HG02759 (cell line): ENCODE data around the gene LIPC.

Experiments
- ATAC-seq: cut with Tn5 transposase; IDR thresholded peaks from one replicate; pipeline ENCODE4 v1.9.1; 2021; ENCODE audit warnings: mild to moderate bottlenecking, moderate library complexity; ENCODE audit not compliant: unreplicated experiment

The LIPC gene

DNA sequence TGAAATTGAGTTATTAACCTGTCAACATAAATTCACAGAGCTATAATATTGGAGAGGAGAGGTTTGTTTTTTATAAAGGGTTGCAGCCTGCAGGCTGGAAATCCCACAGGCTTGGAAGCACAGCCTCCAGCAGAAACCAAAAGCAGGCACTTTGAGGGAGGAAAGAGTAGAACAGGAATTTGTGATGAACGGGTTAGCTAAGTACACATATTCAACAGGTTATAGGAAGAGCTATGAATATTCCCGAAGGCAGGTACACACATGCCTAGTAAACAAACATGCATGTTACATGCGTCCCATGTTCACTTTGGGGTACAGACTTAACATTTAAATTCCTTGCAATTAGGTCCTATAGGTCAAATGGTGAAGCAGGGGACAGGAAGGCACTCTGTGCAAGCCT lies 25.9 kb upstream of the LIPC start:
- no peak for ATAC-seq

DNA sequence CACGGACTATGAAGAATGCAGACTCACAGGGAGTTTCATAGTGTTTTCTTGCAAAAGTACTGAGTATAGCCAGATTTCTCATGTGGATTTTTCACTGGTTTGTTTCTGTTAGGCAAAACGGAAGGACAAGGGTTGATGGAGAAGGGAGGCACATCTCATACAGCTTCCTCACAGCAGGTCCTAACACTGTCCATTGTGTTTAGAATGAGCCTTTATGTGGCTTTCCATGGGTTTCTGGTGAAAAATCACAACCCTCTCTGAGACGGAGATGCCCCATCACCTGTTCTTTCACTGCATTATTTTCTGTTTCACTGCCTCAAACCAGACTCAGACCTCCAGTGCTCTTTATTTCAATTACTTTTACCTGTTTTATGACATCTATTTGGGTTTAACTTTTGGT lies 25.0 kb upstream of the LIPC start:
- ATAC-seq, result no peak

DNA sequence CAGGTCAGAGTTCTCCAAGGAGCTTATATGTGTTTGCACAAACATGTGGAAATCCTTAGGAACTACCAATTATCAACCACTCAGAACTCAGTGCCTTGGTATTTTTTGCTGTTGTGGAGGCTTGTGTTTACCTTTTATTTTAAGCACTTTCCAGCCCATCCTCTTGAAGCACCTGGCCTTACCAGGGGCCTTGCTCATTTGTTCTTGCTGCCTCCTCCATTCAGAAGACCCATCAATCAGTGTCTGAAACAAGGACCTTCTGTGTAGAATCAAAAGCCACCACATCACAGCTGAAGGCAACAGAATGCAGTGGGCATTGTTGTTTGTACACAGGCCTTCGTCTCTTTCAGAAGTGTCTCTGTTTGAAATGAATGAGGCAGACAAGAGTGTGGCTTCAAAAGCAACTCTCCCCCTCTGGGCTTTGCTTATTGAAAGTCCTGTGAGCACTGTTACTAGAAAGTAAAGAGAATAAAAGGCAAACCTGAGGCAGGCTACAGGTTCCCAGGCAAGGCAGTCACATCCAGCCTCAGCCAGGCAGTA lies 24.5 kb upstream of the LIPC start:
- no peak for ATAC-seq

DNA sequence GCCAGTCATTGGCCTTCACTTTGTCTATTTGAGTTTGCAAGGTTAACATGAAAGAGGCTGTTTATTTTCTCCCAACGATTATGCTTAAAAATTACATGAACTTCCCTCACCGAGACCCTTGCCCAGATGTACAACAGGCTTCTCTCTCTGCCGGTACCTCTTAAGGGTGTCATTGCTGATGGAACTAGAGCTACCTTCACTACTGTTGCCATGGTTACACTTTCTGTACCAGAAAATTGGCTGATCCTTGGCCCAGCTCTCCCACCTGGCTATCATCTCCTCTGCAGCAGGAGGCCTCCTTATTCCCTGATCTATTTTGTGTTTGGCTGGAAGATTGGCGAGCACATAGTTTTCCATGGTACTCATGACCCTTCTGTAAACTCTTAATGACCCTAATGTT lies 24.0 kb upstream of the LIPC start:
- ATAC-seq, result no peak

DNA sequence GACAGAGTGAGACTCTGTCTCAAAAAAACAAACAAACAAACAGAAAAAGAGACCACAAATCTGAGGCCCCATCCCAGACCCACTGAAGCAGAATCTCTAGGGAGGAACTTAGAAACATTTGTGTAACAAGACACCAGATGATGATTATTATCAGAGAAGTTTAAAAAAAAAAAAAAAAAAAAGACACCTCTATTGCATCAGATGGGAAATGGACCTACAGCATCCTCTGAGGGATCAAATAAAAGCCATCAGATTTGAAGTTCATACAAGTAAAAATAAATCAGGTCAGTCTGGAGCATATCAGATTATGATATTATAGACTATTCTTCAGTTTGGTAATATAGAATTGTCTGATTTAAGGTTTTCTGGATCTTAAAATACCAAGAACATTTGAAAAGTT lies 21.9 kb upstream of the LIPC start:
- no peak for ATAC-seq

DNA sequence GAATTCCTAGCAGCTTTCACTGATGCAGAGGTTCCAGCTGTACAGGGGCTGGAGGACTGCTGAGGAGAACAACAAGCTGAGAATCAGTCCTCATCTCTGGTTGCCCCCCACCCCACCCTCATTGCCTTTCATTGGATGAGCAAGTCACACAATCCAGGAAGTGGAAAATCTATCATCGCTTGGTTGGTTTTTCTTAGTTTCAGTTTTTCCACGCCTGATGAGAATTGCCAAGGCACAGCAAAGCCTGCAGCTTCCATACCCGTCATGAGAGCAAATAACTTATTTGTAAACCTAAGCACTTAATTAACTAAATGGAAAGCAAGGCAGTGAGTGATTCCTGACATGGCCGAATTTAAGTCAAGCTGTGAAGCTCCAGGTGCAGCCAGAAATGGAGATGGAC lies 21.4 kb upstream of the LIPC start:
- no peak for ATAC-seq

DNA sequence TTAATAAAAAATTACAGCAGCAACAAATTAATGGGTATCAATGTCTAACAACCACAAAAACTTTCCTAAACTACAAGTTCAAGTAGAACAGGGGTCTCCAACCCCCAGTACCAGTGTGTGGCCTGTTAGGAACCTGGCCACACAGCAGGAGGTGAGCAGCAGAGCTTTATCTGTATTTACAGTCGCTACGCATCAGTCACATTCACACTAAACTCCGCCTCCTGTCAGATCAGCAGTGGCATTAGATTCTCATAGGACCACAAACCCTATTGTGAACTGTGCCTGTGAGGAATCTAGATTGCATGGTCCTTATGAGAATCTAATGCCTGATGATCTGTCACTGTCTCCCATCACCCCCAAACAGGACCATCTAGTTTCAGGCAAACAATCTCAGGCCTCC lies 18.5 kb upstream of the LIPC start:
- no peak for ATAC-seq

DNA sequence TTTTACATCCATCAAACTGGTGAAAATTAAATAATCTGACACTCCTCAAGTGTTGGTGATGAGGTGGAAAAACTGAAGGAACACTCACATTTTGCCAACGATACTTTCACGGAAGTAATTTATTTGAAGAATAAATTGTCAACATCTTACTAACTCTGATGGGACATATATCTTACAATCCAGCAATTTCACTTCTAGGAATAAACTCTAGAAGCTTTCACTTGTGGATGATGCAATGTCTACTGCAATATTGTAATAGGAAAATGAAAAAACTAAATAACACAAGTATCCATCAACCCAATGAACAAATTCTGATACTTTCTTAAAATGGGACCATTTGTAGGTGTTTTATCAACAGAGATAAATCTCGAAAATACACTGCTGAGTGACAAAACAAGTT lies 16.2 kb upstream of the LIPC start:
- no peak for ATAC-seq

DNA sequence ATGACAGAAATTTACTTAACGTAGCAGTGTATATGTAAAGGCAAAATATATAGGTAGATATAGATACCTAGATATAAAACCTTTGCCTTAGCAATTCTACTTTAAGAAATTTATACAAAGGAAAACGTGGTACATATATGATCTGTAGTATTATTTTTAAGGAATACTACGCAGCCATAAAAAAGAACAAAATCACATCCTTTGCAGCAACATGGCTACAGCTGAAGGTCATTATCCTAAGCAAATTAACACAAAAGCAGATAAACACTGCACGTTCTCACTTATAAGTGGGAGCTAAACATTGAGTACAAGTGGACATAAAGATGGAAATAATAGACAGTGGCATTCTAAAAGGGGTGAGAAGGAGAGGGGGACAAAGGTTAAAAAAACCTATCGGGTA lies 14.8 kb upstream of the LIPC start:
- no peak for ATAC-seq

DNA sequence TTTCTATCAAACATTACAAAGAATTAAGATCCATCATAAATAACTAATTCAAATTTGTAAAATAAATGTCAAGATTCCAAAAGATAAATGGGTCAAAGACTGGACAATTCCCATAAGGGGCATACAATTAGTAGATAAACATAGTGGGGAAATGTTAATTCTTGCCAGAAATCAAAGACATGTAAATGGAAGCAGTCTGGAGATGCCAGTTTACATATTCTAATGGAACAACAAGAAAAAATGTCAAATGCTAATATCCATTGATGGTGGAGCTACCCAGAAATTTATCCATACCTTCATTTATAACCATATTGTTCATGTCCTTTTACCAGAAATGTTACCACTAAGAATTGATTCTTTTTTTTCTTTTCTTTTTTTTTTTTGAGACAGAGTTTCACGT lies 13.7 kb upstream of the LIPC start:
- no peak for ATAC-seq

DNA sequence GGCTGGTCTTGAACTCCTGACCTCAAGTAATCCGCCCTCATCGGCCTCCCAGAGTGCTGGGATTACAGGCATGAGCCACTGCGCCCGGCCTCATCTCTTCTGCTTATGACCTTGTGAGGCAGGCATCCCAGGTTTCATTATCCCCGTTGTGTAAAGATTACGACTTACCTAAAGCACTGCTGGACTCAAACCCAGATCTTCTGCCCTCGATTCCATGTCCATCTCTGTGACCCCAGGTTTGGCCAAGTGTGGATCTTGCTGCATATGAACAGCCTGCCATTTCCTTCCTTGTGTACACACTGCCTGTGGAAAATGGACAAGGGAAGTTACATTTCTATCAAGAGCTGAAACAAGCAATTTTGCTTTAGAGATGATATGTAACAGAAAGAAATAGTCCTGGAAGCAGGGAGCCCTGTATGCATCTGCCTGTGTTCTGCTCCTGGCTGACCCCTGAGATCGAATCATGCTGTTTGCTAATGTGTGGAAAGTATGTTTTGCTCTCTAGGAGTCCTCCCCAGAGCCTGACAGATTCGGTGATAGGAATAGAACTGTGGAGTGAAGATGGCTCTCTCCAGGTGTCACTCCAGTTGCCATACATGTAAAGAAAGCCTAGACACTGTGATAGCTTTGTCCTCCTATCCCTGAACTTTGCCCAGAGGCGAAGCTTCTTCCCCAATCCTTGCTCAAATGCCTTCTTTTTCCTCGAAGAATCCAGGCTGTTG lies 11.8 kb upstream of the LIPC start:
- ATAC-seq, result no peak

DNA sequence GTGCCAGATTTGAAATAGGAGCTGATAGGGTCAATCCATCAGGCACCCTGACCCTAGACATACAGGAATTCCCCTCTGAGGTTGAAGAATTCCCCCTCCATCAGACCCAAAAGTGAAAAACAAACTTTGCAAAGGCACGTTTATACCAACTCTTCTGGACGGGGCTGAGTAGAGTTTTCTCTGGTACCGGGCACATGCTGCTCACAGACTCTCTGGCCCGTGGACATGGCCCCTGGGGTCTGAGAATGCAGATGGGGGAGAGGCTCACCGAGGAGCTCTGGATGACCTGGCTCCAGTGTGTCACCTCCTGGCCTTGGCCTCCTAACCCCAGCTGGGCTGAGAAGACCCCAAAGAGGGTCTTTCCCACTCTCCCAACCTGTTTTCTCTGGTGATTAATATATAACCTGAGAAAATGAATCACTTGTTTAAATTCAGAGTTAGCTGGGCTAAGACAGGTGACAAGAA lies 11.2 kb upstream of the LIPC start:
- no peak for ATAC-seq

DNA sequence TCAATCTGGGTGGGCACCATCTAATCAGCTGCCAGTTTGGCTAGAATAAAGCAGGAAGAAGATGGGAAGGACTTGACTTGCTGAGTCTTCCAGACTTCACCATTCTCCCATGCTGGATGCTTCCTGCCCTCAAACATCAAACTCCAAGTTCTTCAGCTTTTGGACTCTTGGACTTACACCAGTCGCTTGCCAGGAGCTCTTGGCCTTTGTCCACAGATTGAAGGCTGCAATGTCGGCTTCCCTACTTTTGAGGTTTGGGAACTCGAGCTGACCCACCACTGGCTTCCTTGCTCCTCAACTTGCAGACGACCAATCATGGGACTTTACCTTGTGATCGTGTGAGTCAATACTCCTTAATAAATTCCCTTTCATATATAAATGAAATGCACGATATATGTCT lies 8.6 kb upstream of the LIPC start:
- ATAC-seq, result no peak

DNA sequence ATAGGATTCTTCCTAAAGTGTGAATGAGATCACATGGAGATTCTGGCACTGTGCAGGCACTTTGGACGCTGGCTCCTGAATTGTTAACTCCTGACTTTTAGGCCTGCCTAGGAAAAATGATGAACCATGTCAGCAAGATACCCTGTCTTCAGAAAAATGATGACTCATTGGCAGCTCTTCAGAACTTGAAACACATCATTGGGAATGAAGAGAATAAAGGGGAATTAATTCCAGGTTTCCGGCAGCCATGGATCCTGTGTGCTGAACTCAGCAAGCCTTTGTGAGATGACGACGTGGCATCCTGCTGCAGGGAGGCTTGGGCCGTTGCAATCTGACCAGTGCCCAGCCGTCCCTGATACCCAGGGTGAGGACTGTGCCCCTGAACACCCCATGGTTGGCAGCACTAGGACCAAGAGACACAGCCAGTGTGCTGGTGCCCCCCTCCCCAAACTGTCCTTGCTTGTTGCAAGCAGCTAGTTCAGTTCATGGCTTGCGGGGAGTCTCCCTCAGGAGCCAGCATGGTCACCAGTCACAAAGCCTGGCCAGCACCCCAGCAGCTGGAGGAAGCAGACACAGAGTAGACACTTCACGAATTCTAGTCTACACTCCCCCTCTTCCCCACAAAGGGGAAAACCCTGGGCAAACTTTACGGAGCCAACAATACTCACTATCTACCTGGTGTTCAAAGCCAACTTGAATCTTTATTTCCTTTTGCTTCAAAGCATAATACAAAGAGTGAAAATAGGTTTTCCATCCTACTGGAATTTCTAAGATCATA lies 7.8 kb upstream of the LIPC start:
- ATAC-seq, result no peak

DNA sequence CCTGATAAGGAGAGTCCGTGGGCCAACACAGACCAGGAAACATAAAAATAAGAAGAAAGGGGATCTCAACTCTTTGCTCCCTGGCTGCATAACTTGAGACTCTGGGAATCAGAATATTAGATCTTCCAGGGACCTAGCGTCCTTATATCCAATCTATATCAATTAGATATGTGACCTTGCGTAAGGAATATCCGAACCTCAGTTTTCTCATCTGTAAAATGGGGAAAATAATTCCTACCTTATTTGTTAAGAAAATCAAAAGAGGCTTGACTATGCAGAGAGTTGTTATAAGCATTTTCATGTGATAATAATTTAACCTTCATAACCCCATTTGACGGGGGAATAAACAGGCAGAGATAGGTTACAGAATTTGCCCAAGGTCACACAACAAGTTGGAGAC lies 7.1 kb upstream of the LIPC start:
- no peak for ATAC-seq

DNA sequence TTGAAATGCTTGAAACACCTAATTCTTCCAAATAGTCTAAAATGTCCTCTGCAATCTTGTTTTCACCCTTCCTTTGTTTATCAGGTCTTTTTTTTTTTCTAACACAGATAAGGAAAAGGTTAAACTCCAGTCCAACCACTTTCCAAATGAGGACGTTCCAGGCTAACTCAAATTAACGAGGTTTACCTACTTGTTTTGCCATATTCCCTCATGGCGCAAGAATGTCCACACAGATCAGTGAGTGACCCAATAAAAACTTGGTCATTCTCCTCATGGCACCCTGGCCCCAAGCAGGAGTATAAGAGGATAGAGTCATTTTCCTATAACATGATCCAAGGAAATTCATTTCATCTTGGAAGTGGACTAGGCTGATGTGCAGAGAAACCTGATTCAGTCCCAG lies 6.6 kb upstream of the LIPC start:
- ATAC-seq, result no peak

DNA sequence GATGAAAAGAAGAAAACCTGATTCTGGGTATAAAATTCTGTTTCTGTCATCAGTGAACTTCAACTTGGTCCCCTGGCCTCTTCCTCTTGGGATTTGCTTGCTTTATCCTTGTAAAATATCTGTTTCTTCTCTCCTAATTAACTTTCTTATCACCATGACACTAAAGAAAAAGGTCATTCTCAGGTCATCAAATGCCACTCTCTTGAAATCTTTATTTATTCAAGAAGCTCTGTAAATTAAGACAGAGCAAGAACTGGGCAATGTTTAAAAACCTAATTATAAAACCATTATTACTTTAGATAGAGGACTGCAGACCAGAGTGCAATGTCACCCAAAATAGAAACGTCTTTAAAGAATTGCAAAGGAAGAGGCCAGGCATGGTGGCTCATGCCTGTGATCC lies 6.0 kb upstream of the LIPC start:
- ATAC-seq, result no peak

DNA sequence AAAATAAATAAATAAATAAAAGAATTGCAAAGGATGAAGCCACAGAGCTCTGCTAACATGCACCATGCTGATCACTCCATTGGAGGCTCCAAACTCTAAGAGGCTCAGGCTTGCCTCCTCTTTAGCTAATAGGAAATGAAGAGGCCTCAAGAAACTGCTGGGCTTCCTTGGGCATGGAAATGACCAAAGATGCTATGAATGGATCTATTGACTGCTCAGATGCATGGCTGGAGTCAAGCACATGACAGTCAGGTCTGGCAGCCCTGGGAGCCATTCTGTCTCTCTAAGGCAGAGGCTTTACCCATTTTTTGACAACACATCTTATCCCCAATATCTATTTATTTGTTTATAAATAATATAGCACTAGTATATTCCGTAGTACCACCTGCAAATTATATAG lies 5.3 kb upstream of the LIPC start:
- no peak for ATAC-seq

DNA sequence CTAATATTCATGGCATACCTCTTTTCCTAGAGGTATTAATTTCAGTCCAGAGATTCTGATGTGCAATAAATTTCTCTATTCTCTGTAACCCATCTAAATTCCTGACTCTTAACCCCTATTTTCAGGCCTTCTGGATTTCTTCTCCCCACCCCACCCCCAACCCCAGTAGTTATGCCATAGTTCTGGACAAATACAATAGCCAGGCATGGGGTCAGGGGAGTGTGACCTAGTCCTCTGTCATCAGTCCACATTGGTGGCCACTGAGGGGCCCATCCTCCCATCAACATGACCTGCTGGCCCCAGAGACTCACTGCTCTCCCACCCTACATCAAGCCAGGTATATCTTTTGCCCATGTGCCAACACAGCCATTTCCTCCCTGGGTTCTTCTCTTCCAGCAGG lies 3.8 kb upstream of the LIPC start:
- ATAC-seq, result no peak

DNA sequence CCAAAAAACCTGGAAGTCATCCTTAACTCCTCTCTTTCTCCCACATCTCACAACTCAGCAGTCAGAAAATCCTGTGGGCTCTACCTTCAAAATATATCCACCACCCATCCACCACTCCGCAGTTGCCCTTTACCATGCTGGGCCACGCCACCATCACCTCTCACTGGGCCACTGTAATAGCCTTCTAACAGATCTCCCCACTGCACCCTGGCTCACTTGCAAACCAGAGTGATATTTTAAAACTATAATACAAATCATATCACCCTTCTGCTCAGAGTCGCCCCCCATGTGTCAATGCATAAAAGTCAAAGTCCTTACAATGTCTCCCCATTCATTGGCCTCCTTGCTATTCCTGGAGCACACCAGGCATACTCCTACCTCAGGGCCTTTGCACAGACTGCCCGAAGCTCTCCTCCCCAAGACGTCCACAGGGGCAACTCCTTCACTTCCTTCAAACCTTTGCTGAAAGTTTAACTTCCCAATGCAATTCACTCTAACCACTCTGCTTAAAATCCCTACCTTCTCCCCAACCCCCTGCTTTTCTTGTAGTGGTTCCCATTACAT lies 1.5 kb upstream of the LIPC start:
- no peak for ATAC-seq

DNA sequence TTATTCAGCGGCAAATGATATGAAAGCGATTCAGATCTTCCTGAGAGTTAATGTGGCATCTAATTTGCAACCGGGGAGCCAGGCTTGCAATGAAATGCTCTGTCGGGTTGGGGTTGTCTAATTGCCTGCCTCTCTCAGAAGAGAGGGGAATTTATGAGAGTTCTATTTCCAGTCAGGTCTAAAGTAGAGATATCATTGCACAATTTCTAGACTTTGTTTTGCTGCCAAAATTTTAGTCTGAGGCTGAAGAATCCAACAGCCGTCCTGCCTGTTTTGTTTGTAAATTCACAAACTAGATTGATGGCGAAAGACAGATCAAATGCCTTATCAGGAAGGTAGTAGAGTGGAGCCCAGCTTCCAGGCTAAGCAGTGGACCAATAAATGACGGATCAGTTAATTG lies 610 bp downstream of the LIPC start:
- no peak for ATAC-seq
